Activated CD4-positive, alpha-beta memory T cell treated with anti-CD3 and anti-CD28 coated beads for 36 hours (primary cell): ENCODE results near the gene PNPLA7. TPM values are rescaled to one million over a fixed set of nuclear protein-coding genes. Genes with fewer than 3 reads are reported as not detected.
"Not testable (repeated sequence)": the region's sequence is repeated elsewhere in the genome, so short reads cannot be mapped to it uniquely, and the experiment has no call there.

Experiments used
- CTCF ChIA-PET: fragments of 350-600 bp; sonication (Branson Sonifier 250); formaldehyde crosslinking; loops from one replicate; lab custom pipeline; 2021; ENCODE audit warnings: antibody characterized with exemption, inconsistent platforms; lab: Charles Lee
- POLR2A ChIA-PET: fragments of 350-600 bp; sonication (Branson Sonifier 250); formaldehyde crosslinking; loops from one replicate; lab custom pipeline; 2021; ENCODE audit warnings: antibody characterized with exemption; lab: Charles Lee
- DNase-seq: peaks from one replicate; pipeline ENCODE4 v3.0.0-alpha.2; 2020
- H3K27ac Mint-ChIP-seq: one replicate; pipeline ENCODE4 v1.8.0; 2021; ENCODE audit warnings: mixed read lengths
- H3K27me3 Mint-ChIP-seq: one replicate; pipeline ENCODE4 v1.8.0; 2021; ENCODE audit warnings: mixed read lengths
- H3K36me3 Mint-ChIP-seq: one replicate; pipeline ENCODE4 v1.8.0; 2021; ENCODE audit warnings: mixed read lengths
- H3K4me1 Mint-ChIP-seq: one replicate; pipeline ENCODE4 v1.8.0; 2021; ENCODE audit warnings: low read depth, mixed read lengths
- H3K4me3 Mint-ChIP-seq: one replicate; pipeline ENCODE4 v1.8.0; 2021; ENCODE audit warnings: mild to moderate bottlenecking, mixed read lengths
- H3K9me3 Mint-ChIP-seq: one replicate; pipeline ENCODE4 v1.8.0; 2021; ENCODE audit warnings: mixed read lengths
- intact Hi-C: fragments of 100-400 bp; cut with micrococcal nuclease; formaldehyde crosslinking; loops from one replicate; pipeline ENCODE4 v1.15.1; 2023
- microRNA-seq: library from miRNA; unstranded; fragments of <30 nt; microRNA quantifications from one replicate; pipeline ENCODE4 v1.2.0, GENCODE V29; 2022; ENCODE audit warnings: borderline number of aligned reads, borderline microRNAs expressed, borderline replicate concordance
- total RNA-seq, 2 experiments: library from RNA; stranded (reverse); gene quantifications; one replicate each; pipeline ENCODE4 v1.2.3, GENCODE V29; 2021

The PNPLA7 gene
- total RNA-seq, 2 experiments from 2014 or later: 3.1 to 4.0 TPM

DNA sequence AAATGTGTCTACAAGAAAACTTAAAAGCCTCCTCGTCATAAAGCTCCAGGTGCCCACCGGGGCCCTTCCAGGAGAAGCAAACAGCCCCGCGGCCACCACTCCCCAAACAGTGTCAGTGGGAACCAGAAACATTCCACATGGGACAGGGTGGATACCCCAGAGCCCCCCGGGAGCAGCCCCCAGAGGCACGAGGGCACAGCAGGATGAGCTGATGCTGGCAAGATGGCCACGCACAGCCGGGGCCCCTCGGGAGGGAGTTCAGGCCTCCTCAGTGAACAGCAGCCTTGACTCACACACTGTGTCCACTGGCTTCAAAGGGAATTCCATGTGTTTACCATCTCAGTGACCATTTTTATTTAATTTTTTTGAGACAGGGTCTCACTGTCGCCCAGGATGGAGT lies 137.8 kb downstream of the PNPLA7 start:
- H3K27me3 Mint-ChIP-seq: peaks cover 3% of the 10 kb centered on the region
- no peaks in the 10 kb centered on the region for H3K9me3 Mint-ChIP-seq
- H3K4me3 Mint-ChIP-seq: no peak overlapping the region
- intact Hi-C loops: no loop called here
- CTCF ChIA-PET: interaction anchor here (0.7 to 2.5 kb wide), 3 partner anchors 10 to 110 kb away, joined by 6 to 9 read pairs (median 8); partner anchors contain the start of genes EXD3, NOXA1 and NRARP
- no peak overlapping the region for H3K27ac Mint-ChIP-seq
- peaks cover 2% of the 10 kb centered on the region for H3K4me1 Mint-ChIP-seq
- no peak for DNase-seq
- H3K36me3 Mint-ChIP-seq: no peaks in the 10 kb centered on the region
- POLR2A ChIA-PET: interaction anchor here (0.5 to 1.7 kb wide), 2 partner anchors 11 to 211 kb away, joined by 3 to 4 read pairs; partner anchors contain the start of genes EXD3 and NOXA1

DNA sequence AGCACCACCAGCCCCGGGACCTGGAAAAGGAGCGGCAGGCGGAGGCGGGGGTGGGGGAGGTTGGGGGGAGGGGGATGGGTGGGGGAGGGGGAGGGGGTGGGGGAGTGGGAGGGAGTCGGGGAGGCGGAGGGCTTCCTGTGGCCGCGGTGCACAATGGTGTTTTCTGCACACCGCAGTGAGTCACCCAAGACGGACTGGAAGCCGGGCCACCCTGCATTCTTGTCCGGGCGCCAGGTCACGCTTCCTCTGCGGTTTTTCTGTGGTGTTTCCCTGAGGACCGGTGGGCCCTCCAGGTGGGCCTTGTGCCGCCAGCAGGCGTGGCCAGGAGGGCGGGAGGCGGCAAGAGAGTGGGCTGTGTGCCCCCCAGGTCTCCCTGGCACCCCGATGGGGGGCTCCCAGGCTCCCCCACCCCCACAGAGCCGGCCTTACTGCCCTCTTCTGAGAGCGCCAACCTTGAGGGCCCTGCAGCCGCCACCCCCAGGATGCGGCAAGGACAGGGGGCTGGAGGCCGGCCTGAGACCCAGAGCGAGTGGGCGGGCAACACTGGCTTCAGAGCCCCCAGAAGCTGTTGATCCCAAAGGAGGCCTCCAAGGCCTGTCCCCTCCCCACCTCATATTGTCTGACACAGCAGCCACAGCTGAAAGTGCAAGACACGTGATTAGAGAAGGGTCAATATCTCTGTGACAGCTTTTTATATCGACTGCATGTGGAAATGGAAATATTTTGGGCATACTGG lies 138.4 kb downstream of the PNPLA7 start:
- no peaks in the 10 kb centered on the region for H3K9me3 Mint-ChIP-seq
- ChIA-PET CTCF (interaction anchor here (2.0 to 2.5 kb wide), 2 partner anchors 11 to 110 kb away, joined by 8 to 9 read pairs; partner anchors contain the start of genes EXD3, NOXA1 and NRARP), POLR2A (interaction anchor here (0.5 to 1.7 kb wide), 2 partner anchors 11 to 210 kb away, joined by 3 to 4 read pairs; partner anchors contain the start of genes EXD3 and NOXA1)
- intact Hi-C loops: no loop called here
- DNase-seq: peak; percentile 78
- H3K4me1 Mint-ChIP-seq: peaks cover 2% of the 10 kb centered on the region
- H3K27me3 Mint-ChIP-seq: peaks cover 3% of the 10 kb centered on the region
- no peak overlapping the region for H3K4me3 Mint-ChIP-seq
- H3K27ac Mint-ChIP-seq: no peak overlapping the region
- no peaks in the 10 kb centered on the region for H3K36me3 Mint-ChIP-seq

DNA sequence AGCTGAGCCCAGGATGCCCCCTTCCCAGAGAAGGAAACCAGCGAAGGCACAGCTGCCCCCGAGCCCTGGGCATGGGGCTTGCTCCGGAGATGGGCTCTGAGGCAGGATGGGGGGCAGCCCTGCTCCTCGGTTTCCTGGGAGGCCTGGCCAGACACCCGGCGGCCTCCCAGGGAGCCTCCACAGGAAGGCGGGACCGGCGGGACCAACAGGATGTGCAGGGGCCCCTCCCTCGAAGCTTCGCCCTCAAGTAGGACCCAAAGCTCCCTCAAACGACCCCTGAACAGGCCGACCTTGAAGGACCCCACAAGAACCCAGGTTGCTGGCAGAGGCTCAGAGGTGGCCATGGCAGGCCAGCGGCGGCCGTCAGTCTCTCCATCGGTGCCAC lies 138.9 kb downstream of the PNPLA7 start:
- ChIA-PET CTCF (interaction anchor here (2.0 to 2.5 kb wide), 2 partner anchors 11 to 109 kb away, joined by 8 to 9 read pairs; partner anchors contain the start of genes EXD3, NOXA1 and NRARP), POLR2A (interaction anchor here (1.7 kb wide), 1 partner anchor 12 kb away, joined by 4 read pairs; the partner anchor contains the start of genes EXD3 and NOXA1)
- Mint-ChIP-seq H3K4me3 (no peak overlapping the region), H3K4me1 (peaks cover 2% of the 10 kb centered on the region), H3K36me3 (no peaks in the 10 kb centered on the region), H3K27me3 (peaks cover 3% of the 10 kb centered on the region), H3K27ac (no peak overlapping the region), H3K9me3 (no peaks in the 10 kb centered on the region)
- DNase-seq: no peak
- intact Hi-C loops: no loop called here

DNA sequence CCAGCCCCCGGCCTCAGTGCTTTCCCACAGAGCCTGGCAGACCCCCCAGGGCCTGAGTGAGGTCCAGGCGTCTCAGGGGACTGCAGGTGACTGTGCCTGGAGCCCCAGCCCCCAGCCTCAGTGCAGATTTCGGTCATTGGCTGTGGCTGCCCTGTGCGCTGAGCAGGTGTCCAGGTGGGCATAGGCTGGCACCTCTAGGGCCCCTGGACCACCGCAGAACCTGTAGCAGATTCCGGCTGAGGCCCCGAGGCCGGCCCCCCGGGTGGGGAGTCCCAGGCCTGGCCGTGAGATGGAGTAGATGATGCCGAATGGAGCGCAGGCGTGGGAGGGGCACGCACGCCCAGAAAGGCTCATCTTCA lies 139.3 kb downstream of the PNPLA7 start:
- peaks cover 2% of the 10 kb centered on the region for H3K4me1 Mint-ChIP-seq
- H3K27me3 Mint-ChIP-seq: peaks cover 3% of the 10 kb centered on the region
- intact Hi-C loops: no loop called here
- no peaks in the 10 kb centered on the region for H3K36me3 Mint-ChIP-seq
- CTCF ChIA-PET: interaction anchor here (0.8 to 2.5 kb wide), 2 partner anchors 109 to 117 kb away, joined by 3 to 8 read pairs; partner anchors contain the start of gene NRARP
- no peak overlapping the region for H3K27ac Mint-ChIP-seq
- no peaks in the 10 kb centered on the region for H3K9me3 Mint-ChIP-seq
- DNase-seq: no peak
- POLR2A ChIA-PET: no interaction called here
- H3K4me3 Mint-ChIP-seq: no peak overlapping the region

DNA sequence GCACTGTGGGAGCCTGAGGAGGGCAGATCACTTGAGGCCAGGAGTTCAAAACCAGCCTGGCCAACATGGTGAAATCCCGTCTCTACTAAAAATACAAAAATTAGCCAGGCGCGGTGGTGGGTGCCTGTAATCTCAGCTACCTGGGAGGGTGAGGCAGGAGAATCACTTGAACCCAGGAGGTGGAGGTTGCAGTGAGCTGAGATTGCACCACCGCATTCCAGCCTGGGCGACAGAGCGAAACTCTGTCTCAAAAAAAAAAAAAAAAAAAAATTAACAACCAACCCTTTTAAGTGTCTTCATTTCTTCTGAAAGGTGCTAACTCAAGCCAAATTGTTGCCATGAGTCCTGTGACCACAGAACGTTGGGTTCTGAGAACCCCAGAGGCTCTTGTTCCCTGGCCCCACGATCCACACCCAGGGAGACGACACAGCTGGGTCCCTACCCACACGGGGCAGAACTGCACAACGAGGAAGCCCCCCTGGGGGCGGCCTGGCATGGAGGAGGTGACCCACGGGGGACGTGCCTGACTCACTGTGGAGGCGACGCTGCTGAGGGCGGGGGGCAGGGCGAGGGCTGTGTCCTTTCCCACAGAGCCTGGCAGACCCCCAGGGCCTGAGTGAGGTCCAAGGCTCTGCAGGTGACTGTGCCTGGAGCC lies 139.8 kb downstream of the PNPLA7 start:
- DNase-seq, H3K27me3 Mint-ChIP-seq, H3K36me3 Mint-ChIP-seq, H3K9me3 Mint-ChIP-seq, H3K4me1 Mint-ChIP-seq, H3K4me3 Mint-ChIP-seq, POLR2A ChIA-PET, intact Hi-C loops, H3K27ac Mint-ChIP-seq: not testable (repeated sequence)
- CTCF ChIA-PET: interaction anchor here (0.8 to 1.7 kb wide), 3 partner anchors 13 to 116 kb away, joined by 3 to 5 read pairs (median 4); partner anchors contain the start of genes EXD3, NOXA1 and NRARP

Small RNA genes within 50 kb of the gene (microRNA-seq; reads per million reads assigned to microRNA genes)
- 2.4 reads per million for gene MIR7114

Other genes with a start within 250 kb of the PNPLA7 start
- gene NRARP, start 248.1 kb downstream of the PNPLA7 start, total RNA-seq: 1 to 10 TPM in 1 of 2 experiments, under 1 TPM in 1; 0.82 to 1.1 TPM
- gene EXD3, start 127.2 kb downstream of the PNPLA7 start, total RNA-seq: 10 to 100 TPM; 13.5 to 13.6 TPM
- gene NOXA1, start 127.0 kb downstream of the PNPLA7 start, total RNA-seq: 1 to 10 TPM; 1.1 TPM
- not detected for gene ENTPD8, start 109.0 kb downstream of the PNPLA7 start, total RNA-seq
- 10 to 100 TPM; 29.9 to 31.6 TPM for gene NSMF, start 91.1 kb downstream of the PNPLA7 start, total RNA-seq
- 10 to 100 TPM; 48.0 to 48.8 TPM for gene MRPL41, start 1.5 kb upstream of the PNPLA7 start, total RNA-seq
- 10 to 100 TPM; 26.6 to 30.3 TPM for gene DPH7, start 28.5 kb upstream of the PNPLA7 start, total RNA-seq
- gene ZMYND19, start 40.1 kb upstream of the PNPLA7 start, total RNA-seq: 10 to 100 TPM; 39.7 to 42.6 TPM
- gene ARRDC1, start 55.3 kb upstream of the PNPLA7 start, total RNA-seq: 10 to 100 TPM; 38.2 to 40.5 TPM
- gene EHMT1, start 68.6 kb upstream of the PNPLA7 start, total RNA-seq: 10 to 100 TPM; 66.0 to 70.8 TPM